ENCODE data around the gene EVPLL.
"Not testable (repeated sequence)": the region's sequence is repeated elsewhere in the genome, so short reads cannot be mapped to it uniquely, and the experiment has no call there.

DNA sequence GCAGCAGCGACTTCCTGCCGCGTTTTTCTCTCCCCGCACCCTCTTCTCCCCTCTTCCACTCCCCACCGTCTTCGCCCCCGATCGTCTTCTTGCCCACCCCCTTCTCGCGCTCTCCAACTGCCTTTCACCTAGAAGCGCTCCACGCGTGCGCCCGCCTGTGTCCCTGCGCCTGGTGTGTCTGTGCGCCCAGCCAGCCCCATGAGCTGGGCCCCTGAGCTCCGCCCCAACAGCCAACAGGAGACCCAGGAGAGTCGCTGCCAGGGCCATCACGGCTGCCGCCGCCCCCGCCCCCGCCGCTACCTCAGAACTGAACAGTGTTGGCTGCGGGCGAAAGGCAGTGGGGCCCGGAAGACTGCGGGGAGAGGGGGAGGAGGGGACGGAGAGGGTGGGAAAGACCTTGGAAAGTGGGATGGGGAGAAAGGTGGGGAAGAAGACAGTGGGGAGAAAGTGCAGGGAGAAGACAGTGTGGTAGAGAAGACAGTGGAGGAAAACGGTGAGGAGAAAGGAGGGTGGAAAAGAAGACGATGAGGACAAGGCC is 34.5 kb downstream of the EVPLL start:
- not testable (repeated sequence) for TF ChIP-seq ELF4 (CRISPR knock-in tag; IDR thresholded peaks at IDR 0.05); KLF13 (tag; IDR thresholded peaks at IDR 0.05; ENCODE audit: borderline replicate concordance, low read depth); SIN3A (IDR thresholded peaks at IDR 0.05; ENCODE audit: borderline replicate concordance in 2 of 2, control insufficient read depth in 1 of 2, low read depth in 2 of 2, low read length in 2 of 2); CHD1 (IDR thresholded peaks at IDR 0.05; ENCODE audit: low read length); MTF1 (CRISPR knock-in tag; IDR thresholded peaks at IDR 0.05; ENCODE audit: borderline replicate concordance); KDM5B (IDR thresholded peaks at IDR 0.05; ENCODE audit: insufficient replicate concordance, low read depth, low read length)
- TF ChIP-seq, protein P1, sequence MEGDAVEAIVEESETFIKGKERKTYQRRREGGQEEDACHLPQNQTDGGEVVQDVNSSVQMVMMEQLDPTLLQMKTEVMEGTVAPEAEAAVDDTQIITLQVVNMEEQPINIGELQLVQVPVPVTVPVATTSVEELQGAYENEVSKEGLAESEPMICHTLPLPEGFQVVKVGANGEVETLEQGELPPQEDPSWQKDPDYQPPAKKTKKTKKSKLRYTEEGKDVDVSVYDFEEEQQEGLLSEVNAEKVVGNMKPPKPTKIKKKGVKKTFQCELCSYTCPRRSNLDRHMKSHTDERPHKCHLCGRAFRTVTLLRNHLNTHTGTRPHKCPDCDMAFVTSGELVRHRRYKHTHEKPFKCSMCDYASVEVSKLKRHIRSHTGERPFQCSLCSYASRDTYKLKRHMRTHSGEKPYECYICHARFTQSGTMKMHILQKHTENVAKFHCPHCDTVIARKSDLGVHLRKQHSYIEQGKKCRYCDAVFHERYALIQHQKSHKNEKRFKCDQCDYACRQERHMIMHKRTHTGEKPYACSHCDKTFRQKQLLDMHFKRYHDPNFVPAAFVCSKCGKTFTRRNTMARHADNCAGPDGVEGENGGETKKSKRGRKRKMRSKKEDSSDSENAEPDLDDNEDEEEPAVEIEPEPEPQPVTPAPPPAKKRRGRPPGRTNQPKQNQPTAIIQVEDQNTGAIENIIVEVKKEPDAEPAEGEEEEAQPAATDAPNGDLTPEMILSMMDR (IDR thresholded peaks at IDR 0.05 in 2 of 3, conservative IDR thresholded peaks at IDR 0.05 in 1 of 3; ENCODE audit: insufficient read depth in 2 of 3, low read depth in 1 of 3, low read length in 3 of 3) = not testable (repeated sequence)
- TF ChIP-seq, protein P2, sequence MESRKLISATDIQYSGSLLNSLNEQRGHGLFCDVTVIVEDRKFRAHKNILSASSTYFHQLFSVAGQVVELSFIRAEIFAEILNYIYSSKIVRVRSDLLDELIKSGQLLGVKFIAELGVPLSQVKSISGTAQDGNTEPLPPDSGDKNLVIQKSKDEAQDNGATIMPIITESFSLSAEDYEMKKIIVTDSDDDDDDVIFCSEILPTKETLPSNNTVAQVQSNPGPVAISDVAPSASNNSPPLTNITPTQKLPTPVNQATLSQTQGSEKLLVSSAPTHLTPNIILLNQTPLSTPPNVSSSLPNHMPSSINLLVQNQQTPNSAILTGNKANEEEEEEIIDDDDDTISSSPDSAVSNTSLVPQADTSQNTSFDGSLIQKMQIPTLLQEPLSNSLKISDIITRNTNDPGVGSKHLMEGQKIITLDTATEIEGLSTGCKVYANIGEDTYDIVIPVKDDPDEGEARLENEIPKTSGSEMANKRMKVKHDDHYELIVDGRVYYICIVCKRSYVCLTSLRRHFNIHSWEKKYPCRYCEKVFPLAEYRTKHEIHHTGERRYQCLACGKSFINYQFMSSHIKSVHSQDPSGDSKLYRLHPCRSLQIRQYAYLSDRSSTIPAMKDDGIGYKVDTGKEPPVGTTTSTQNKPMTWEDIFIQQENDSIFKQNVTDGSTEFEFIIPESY (CRISPR knock-in tag; IDR thresholded peaks at IDR 0.05) = not testable (repeated sequence)
- TF ChIP-seq, protein P3, sequence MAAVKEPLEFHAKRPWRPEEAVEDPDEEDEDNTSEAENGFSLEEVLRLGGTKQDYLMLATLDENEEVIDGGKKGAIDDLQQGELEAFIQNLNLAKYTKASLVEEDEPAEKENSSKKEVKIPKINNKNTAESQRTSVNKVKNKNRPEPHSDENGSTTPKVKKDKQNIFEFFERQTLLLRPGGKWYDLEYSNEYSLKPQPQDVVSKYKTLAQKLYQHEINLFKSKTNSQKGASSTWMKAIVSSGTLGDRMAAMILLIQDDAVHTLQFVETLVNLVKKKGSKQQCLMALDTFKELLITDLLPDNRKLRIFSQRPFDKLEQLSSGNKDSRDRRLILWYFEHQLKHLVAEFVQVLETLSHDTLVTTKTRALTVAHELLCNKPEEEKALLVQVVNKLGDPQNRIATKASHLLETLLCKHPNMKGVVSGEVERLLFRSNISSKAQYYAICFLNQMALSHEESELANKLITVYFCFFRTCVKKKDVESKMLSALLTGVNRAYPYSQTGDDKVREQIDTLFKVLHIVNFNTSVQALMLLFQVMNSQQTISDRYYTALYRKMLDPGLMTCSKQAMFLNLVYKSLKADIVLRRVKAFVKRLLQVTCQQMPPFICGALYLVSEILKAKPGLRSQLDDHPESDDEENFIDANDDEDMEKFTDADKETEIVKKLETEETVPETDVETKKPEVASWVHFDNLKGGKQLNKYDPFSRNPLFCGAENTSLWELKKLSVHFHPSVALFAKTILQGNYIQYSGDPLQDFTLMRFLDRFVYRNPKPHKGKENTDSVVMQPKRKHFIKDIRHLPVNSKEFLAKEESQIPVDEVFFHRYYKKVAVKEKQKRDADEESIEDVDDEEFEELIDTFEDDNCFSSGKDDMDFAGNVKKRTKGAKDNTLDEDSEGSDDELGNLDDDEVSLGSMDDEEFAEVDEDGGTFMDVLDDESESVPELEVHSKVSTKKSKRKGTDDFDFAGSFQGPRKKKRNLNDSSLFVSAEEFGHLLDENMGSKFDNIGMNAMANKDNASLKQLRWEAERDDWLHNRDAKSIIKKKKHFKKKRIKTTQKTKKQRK (IDR thresholded peaks at IDR 0.05; ENCODE audit: borderline replicate concordance, low read depth, low read length) = not testable (repeated sequence)
- TF ChIP-seq, protein P4, sequence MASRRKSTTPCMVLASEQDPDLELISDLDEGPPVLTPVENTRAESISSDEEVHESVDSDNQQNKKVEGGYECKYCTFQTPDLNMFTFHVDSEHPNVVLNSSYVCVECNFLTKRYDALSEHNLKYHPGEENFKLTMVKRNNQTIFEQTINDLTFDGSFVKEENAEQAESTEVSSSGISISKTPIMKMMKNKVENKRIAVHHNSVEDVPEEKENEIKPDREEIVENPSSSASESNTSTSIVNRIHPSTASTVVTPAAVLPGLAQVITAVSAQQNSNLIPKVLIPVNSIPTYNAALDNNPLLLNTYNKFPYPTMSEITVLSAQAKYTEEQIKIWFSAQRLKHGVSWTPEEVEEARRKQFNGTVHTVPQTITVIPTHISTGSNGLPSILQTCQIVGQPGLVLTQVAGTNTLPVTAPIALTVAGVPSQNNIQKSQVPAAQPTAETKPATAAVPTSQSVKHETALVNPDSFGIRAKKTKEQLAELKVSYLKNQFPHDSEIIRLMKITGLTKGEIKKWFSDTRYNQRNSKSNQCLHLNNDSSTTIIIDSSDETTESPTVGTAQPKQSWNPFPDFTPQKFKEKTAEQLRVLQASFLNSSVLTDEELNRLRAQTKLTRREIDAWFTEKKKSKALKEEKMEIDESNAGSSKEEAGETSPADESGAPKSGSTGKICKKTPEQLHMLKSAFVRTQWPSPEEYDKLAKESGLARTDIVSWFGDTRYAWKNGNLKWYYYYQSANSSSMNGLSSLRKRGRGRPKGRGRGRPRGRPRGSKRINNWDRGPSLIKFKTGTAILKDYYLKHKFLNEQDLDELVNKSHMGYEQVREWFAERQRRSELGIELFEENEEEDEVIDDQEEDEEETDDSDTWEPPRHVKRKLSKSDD (conservative IDR thresholded peaks at IDR 0.05; ENCODE audit: low read length) = not testable (repeated sequence)

Measured in K562 (cell line).